ENCODE results near the gene REEP6.

GRCh38 chr19:1514986-1515721, 24.2 kb downstream of the REEP6 start:
- TF ChIP-seq POLR2AphosphoS5 (IDR thresholded peaks at IDR 0.05; ENCODE audit: low read depth, low read length) (no peak), TAF1 (IDR thresholded peaks at IDR 0.05; ENCODE audit: borderline replicate concordance, insufficient read depth, low read length) (no peak)
